Activated T-helper 1 cell treated with anti-CD3 and anti-CD28 coated beads, Interleukin-2, amount 50 U/mL, for 16 hours (primary cell): Measurements from ENCODE around the gene LZTR1.
"Not testable (repeated sequence)": the region's sequence is repeated elsewhere in the genome, so short reads cannot be mapped to it uniquely, and the experiment has no call there.

Source experiments
- DNase-seq, 2 donors: peaks; one replicate each; pipeline ENCODE4 v3.0.0-alpha.2; 2020; ENCODE audit warnings: low read depth in 1 of 2, low spot score in 1 of 2

Gene LZTR1

DNA sequence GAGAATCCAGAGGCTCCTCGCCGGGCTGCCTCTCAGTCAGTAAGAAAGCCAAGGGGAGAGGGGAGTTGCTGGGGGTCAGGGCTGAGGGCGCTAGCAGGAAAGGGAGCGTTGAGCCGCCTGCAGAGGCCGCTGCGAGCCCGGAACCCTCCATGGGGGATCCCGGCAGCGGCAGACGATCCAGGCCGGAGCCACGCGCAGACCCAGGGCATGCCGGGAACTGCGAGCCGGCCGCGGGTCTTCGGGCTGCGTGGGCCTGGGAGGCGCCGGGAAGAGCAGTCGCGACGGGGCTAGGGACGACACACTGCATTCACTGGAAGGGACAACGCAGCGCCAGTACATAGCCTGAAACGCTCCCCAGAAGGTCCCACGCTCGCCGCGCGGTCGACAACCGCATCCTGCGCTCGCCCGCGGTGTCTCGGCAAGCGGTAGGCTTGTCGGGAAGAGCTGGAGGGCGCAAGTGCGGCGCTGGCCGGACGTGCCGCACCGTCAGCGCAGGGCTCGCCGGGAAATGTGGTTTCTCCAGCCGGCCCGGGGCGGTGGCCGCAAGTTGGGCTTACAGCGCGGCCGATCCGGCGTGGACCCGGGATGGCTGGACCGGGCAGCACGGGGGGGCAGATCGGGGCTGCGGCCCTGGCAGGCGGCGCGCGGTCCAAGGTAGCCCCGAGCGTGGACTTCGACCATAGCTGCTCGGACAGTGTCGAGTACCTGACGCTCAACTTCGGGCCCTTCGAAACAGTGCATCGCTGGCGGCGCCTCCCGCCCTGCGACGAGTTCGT, at the start of gene LZTR1:
Gene LZTR1 (plus strand): TSS at position 511 of the 776 bp plus-strand sequence. CDS start 75 bp downstream, at position 586.
- DNase-seq: peak; percentile 39 to 51

- DNase-seq: no peak
Observed at GRCh38 chr22:20933910-20934309, 48.2 kb upstream of the LZTR1 start.

DNA sequence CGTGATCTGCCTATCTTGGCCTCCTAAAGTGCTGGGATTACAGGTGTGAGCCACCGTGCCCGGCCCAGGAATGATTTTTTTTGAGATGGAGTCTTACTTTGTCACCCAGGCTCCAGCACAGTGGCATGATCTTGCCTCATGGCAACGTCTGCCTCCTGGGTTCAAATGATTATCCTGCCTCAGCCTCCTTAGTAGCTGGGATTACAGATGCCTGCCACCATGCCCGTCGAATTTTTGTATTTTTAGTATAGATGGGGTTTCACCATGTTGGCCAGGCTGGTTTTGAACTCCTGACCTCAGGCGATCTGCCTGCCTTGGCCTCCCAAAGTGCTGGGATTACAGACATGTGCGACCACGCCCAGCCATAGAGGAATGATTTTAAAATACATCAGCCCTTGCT, 47.0 kb upstream of the LZTR1 start:
- DNase-seq: not testable (repeated sequence)

DNA sequence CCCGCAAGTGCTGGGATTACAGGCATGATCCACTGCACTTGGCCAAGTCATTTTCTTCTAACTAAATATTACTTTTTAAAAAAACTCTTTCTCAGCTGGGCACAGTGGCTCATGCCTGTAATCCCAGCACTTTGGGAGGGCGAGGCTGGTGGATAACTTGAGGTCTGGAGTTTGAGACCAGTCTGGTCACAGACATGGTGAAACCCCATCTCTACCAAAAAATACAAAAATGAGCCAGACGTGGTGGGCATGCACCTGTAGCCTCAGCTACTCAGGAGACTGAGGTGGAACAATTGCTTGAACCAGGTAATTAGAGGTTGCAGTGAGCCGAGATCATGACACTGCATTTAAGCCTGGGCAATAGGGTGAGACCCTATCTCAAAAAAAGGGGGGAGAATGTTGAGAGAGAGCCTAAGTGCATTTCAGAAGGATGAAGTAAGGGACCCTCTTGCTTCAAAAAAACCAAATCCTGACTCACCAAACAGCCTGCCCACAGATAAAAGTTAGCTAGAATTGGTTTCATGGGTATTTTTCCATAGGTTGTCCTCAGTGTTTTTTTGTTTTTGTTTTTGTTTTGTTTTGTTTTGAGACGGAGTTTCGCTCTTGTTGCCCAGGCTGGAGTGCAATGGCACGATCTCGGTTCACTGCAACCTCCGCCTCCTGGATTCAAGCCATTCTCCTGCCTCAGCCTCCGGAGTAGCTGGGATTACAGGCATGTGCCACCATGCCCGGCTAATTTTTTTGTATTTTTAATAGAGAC, 46.1 kb upstream of the LZTR1 start:
- DNase-seq: not testable (repeated sequence)

GRCh38 chr22:20937031-20937793, 44.9 kb upstream of the LZTR1 start:
- no peak for DNase-seq

GRCh38 chr22:20937794-20938671, 44.1 kb upstream of the LZTR1 start:
- no peak for DNase-seq

GRCh38 chr22:20939457-20940185, 42.5 kb upstream of the LZTR1 start:
- not testable (repeated sequence) for DNase-seq

GRCh38 chr22:20940186-20940651, 41.9 kb upstream of the LZTR1 start:
- no peak for DNase-seq

DNA sequence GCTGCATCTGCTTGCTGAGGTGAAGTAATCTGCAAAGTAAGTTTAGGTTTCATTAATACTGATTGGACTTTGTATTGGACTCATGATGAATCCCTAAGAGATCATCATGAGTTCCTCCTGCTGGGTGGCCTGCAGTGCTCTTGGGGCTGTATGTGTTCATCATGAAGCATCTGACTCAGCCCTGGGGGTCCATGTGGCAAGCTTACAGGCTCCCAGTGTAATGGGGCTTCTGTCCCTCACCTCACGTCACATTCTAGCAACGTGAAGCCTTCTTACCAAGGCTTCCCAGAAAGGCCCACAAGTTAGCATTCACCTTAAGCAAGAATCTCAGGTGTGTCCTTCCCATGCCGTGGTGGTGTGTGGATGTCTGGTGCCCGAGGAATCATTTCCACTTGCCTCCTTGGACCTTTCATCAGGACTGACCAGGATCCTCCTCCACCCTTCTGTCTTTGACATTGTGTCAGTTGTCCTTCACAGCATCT, 41.2 kb upstream of the LZTR1 start:
- no peak for DNase-seq

DNA sequence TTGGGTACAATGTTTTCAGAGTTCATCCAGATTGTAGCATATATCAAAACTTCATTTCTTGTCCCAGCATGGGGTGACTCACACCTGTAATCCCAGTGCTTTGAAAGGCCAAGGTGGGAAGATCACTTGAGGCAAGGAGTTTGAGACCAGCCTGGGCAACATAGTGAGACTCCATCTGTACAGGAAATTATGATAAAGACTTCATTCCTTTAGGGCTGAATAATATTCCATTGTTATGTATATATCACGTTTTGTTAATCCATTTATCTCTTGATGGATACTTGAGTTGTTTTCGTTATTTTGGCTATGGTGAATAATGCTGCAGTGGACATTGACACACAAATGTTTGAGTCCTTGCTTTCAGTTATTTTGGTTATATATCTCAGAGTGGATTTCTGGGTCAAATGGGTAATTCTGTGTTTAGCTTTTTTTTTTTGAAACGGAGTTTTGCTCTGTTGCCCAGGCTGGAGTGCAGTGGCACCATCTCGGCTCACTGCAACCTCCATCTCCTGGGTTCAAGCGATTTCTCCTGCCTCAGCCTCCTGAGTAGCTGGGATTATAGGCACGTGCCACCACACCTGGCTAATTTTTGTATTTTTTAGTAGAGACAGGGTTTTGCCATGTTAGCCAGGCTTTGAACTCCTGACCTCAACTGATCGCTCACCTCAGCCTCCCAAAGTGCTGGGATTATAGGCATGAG, 39.7 kb upstream of the LZTR1 start:
- DNase-seq: not testable (repeated sequence)

GRCh38 chr22:20943104-20943933, 38.8 kb upstream of the LZTR1 start:
- DNase-seq: no peak

GRCh38 chr22:20944042-20944441, 38.1 kb upstream of the LZTR1 start:
- no peak for DNase-seq

GRCh38 chr22:20945578-20945934, 36.5 kb upstream of the LZTR1 start:
- no peak for DNase-seq

DNA sequence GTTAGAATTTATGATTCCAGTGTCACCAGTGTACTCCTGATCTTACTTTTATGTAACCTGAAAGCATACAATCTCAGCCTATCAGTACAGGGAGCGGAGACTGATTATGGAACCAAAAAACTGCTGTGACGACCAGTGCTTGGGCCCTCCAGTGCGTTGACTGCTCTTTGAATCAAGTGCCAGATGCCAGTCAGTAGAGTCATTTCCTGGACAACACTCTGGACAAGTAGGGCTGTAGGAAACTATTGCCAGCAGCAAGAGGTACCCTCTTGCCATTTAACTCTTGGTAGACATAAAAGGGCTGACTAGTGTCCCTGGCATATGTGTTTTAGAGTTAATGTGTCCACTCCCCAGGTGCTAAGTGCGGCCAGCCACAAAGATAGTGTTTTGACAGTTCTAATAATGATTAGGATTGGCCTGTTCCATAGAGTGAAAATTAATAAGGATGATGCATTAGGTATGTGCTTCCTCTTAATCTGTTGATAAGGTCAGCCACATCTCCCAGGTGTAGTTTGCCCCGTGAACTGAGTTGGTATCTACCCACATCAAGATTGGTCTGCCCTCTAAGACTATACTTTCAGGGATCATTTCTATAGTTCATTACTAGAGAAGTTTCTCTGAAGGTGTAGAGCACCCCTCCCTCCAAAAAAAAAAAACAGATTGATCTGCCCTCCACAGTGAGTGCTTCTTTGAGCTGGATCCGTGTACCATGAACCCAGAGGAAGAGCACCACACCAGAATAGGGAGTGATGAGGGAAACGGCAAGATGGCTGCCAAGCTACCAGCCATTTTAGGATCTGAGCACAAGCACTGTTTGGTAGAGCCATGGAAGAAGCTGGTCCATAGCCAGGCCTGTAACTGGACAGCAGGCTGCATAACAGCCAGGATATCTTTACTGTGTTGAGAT, 35.8 kb upstream of the LZTR1 start:
- no peak for DNase-seq

DNA sequence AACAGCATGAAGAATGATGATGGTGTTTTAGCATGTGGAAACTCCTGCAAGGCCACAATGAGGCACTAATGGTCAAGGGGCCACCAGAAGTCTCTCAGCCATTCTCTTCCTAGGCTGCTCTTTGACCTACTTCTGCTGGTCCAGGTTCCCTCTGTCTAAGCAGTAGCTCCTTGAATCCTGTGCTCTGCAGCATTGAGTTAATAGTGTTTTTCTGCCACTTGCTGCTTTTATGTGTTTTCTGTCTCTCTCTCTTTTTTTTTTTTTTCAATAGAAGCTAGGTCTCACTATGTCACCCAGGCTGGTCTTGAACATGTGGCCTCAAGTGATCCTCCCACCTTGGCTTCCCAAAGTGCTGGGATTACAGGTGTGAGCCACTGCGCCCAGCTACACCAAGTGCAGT, 35.1 kb upstream of the LZTR1 start:
- DNase-seq: no peak

- DNase-seq: no peak
Observed at GRCh38 chr22:20948450-20948849, 33.6 kb upstream of the LZTR1 start.

DNA sequence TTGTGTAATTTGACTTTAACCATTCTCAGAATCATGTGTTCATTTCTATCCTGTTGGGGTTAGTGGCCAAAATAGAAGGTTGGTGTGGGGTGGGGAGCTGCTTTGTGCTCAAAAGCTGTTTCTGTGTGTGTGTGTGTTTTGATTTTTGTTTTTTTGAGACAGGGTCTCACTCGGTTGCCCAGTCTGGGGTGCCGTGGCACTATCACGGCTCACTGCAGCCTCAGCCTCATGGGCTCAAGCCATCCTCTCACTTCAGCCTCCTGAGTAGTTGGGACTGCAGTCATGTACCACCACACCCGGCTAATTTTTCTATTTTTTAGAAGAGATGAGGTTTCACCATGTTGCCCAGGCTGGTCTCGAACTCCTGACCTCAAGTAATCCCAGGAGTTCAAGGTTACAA, 33.1 kb upstream of the LZTR1 start:
- no peak for DNase-seq
